ENCODE results near the gene NAV3. TPM values are rescaled to one million over a fixed set of nuclear protein-coding genes. Genes with fewer than 3 reads are reported as not detected.

The NAV3 gene
- total RNA-seq, 2 experiments from 2014 or later = not detected

GRCh38 chr12:77882709-77883108 is 52.0 kb downstream of the NAV3 start:
- H3K4me3 Mint-ChIP-seq = no peak overlapping the region
- no peaks in the 10 kb centered on the region for H3K27me3 Mint-ChIP-seq
- no peak overlapping the region for H3K27ac Mint-ChIP-seq
- peaks cover 12% of the 10 kb centered on the region for H3K9me3 Mint-ChIP-seq
- no peak for DNase-seq
- no peaks in the 10 kb centered on the region for H3K4me1 Mint-ChIP-seq
- no peaks in the 10 kb centered on the region for H3K36me3 Mint-ChIP-seq

- Mint-ChIP-seq H3K27me3 (no peaks in the 10 kb centered on the region), H3K4me3 (no peak overlapping the region), H3K36me3 (no peaks in the 10 kb centered on the region), H3K9me3 (peaks cover 5% of the 10 kb centered on the region), H3K27ac (no peak overlapping the region), H3K4me1 (no peaks in the 10 kb centered on the region)
- no peak for DNase-seq
Observed at GRCh38 chr12:77888611-77889010, 57.9 kb downstream of the NAV3 start.

- Mint-ChIP-seq H3K27ac (no peak overlapping the region), H3K4me1 (no peaks in the 10 kb centered on the region), H3K4me3 (no peak overlapping the region), H3K36me3 (no peaks in the 10 kb centered on the region), H3K9me3 (peaks cover 1% of the 10 kb centered on the region), H3K27me3 (no peaks in the 10 kb centered on the region)
- DNase-seq = no peak
Observed at GRCh38 chr12:77891518-77892147, 60.9 kb downstream of the NAV3 start.

GRCh38 chr12:77893918-77894317 is 63.2 kb downstream of the NAV3 start:
- H3K4me1 Mint-ChIP-seq = no peaks in the 10 kb centered on the region

GRCh38 chr12:77894556-77894955 is 63.9 kb downstream of the NAV3 start:
- Mint-ChIP-seq H3K4me1 (no peaks in the 10 kb centered on the region), H3K4me3 (no peak overlapping the region), H3K27me3 (no peaks in the 10 kb centered on the region), H3K36me3 (no peaks in the 10 kb centered on the region), H3K9me3 (peaks cover 2% of the 10 kb centered on the region), H3K27ac (no peak overlapping the region)
- no peak for DNase-seq

More at GRCh38 chr12:77893918-77894317, 63.2 kb downstream of the NAV3 start:
- Mint-ChIP-seq H3K9me3 (peaks cover 2% of the 10 kb centered on the region), H3K4me3 (no peak overlapping the region), H3K27me3 (no peaks in the 10 kb centered on the region), H3K27ac (no peak overlapping the region), H3K36me3 (no peaks in the 10 kb centered on the region)
- DNase-seq = no peak

- H3K4me1 Mint-ChIP-seq = no peaks in the 10 kb centered on the region
- H3K36me3 Mint-ChIP-seq = no peaks in the 10 kb centered on the region
- H3K4me3 Mint-ChIP-seq = no peak overlapping the region
- H3K27ac Mint-ChIP-seq = no peak overlapping the region
- peaks cover 4% of the 10 kb centered on the region for H3K9me3 Mint-ChIP-seq
- no peaks in the 10 kb centered on the region for H3K27me3 Mint-ChIP-seq
- DNase-seq = no peak
Observed at GRCh38 chr12:77895699-77896098, 65.0 kb downstream of the NAV3 start.

GRCh38 chr12:77907936-77908335 is 77.2 kb downstream of the NAV3 start:
- no peak overlapping the region for H3K27ac Mint-ChIP-seq
- H3K9me3 Mint-ChIP-seq = peaks cover 4% of the 10 kb centered on the region
- no peak overlapping the region for H3K4me3 Mint-ChIP-seq
- no peak for DNase-seq
- H3K36me3 Mint-ChIP-seq = no peaks in the 10 kb centered on the region
- no peaks in the 10 kb centered on the region for H3K4me1 Mint-ChIP-seq
- H3K27me3 Mint-ChIP-seq = no peaks in the 10 kb centered on the region

- no peak overlapping the region for H3K27ac Mint-ChIP-seq
- no peaks in the 10 kb centered on the region for H3K36me3 Mint-ChIP-seq
- DNase-seq = no peak
- H3K4me1 Mint-ChIP-seq = no peaks in the 10 kb centered on the region
- no peak overlapping the region for H3K4me3 Mint-ChIP-seq
- no peaks in the 10 kb centered on the region for H3K27me3 Mint-ChIP-seq
- H3K9me3 Mint-ChIP-seq = peaks cover 2% of the 10 kb centered on the region
Observed at GRCh38 chr12:77914081-77914488, 83.4 kb downstream of the NAV3 start.

- Mint-ChIP-seq H3K27me3 (no peaks in the 10 kb centered on the region), H3K4me3 (no peak overlapping the region), H3K36me3 (no peaks in the 10 kb centered on the region), H3K9me3 (no peaks in the 10 kb centered on the region), H3K27ac (no peak overlapping the region), H3K4me1 (no peaks in the 10 kb centered on the region)
- DNase-seq = no peak
Observed at GRCh38 chr12:77915071-77915600, 84.4 kb downstream of the NAV3 start.

- Mint-ChIP-seq H3K27ac (no peak overlapping the region), H3K4me3 (no peak overlapping the region), H3K9me3 (no peaks in the 10 kb centered on the region), H3K36me3 (no peaks in the 10 kb centered on the region), H3K27me3 (no peaks in the 10 kb centered on the region), H3K4me1 (no peaks in the 10 kb centered on the region)
- no peak for DNase-seq
Observed at GRCh38 chr12:77916276-77916675, 85.6 kb downstream of the NAV3 start.

- no peak overlapping the region for H3K27ac Mint-ChIP-seq
- no peaks in the 10 kb centered on the region for H3K36me3 Mint-ChIP-seq
- H3K27me3 Mint-ChIP-seq = no peaks in the 10 kb centered on the region
- peaks cover 3% of the 10 kb centered on the region for H3K9me3 Mint-ChIP-seq
- no peak overlapping the region for H3K4me3 Mint-ChIP-seq
- H3K4me1 Mint-ChIP-seq = no peaks in the 10 kb centered on the region
- DNase-seq = no peak
Observed at GRCh38 chr12:77918046-77918445, 87.4 kb downstream of the NAV3 start.

GRCh38 chr12:77919450-77919849 is 88.8 kb downstream of the NAV3 start:
- Mint-ChIP-seq H3K4me1 (no peaks in the 10 kb centered on the region), H3K27ac (no peak overlapping the region), H3K4me3 (no peak overlapping the region), H3K9me3 (peaks cover 3% of the 10 kb centered on the region), H3K27me3 (no peaks in the 10 kb centered on the region), H3K36me3 (no peaks in the 10 kb centered on the region)
- DNase-seq = no peak

- no peaks in the 10 kb centered on the region for H3K4me1 Mint-ChIP-seq
- peaks cover 4% of the 10 kb centered on the region for H3K9me3 Mint-ChIP-seq
- no peak overlapping the region for H3K4me3 Mint-ChIP-seq
- DNase-seq = no peak
- H3K36me3 Mint-ChIP-seq = no peaks in the 10 kb centered on the region
- no peaks in the 10 kb centered on the region for H3K27me3 Mint-ChIP-seq
- no peak overlapping the region for H3K27ac Mint-ChIP-seq
Observed at GRCh38 chr12:77923882-77924281, 93.2 kb downstream of the NAV3 start.

- Mint-ChIP-seq H3K27me3 (no peaks in the 10 kb centered on the region), H3K36me3 (no peaks in the 10 kb centered on the region), H3K4me1 (no peaks in the 10 kb centered on the region), H3K9me3 (peaks cover 4% of the 10 kb centered on the region), H3K27ac (no peak overlapping the region), H3K4me3 (no peak overlapping the region)
- no peak for DNase-seq
Observed at GRCh38 chr12:77924703-77925102, 94.0 kb downstream of the NAV3 start.

- Mint-ChIP-seq H3K4me3 (no peak overlapping the region), H3K27ac (no peak overlapping the region), H3K4me1 (no peaks in the 10 kb centered on the region), H3K36me3 (no peaks in the 10 kb centered on the region), H3K9me3 (peaks cover 4% of the 10 kb centered on the region), H3K27me3 (no peaks in the 10 kb centered on the region)
- peak; percentile 18 for DNase-seq
Observed at GRCh38 chr12:77925536-77926108, 94.9 kb downstream of the NAV3 start.

- no peak for DNase-seq
- no peaks in the 10 kb centered on the region for H3K4me1 Mint-ChIP-seq
- H3K9me3 Mint-ChIP-seq = peaks cover 3% of the 10 kb centered on the region
- H3K27me3 Mint-ChIP-seq = no peaks in the 10 kb centered on the region
- no peaks in the 10 kb centered on the region for H3K36me3 Mint-ChIP-seq
- no peak overlapping the region for H3K27ac Mint-ChIP-seq
- no peak overlapping the region for H3K4me3 Mint-ChIP-seq
Observed at GRCh38 chr12:77928078-77928477, 97.4 kb downstream of the NAV3 start.

Data from activated naive CD8-positive, alpha-beta T cell treated with anti-CD3 and anti-CD28 coated beads for 36 hours (primary cell).